Skeletal muscle satellite cell (primary cell): Measurements from ENCODE around the gene KDELR1.

ENCODE experiments used
- H3K27me3 ChIP-seq: 2 replicates; pipeline ENCODE4 v1.7.0; 2013; ENCODE audit warnings: low read length; ENCODE audit not compliant: control insufficient read depth, insufficient read depth
- H3K36me3 ChIP-seq: 2 replicates; pipeline ENCODE4 v1.7.0; 2013; ENCODE audit warnings: mild to moderate bottlenecking, control low read depth, low read length; ENCODE audit not compliant: insufficient read depth
- H3K4me1 ChIP-seq: 2 replicates; pipeline ENCODE4 v1.7.0; 2013; ENCODE audit warnings: low read length; ENCODE audit not compliant: control insufficient read depth, insufficient read depth
- H3K4me2 ChIP-seq: 2 replicates; pipeline ENCODE4 v1.7.0; 2013; ENCODE audit warnings: mild to moderate bottlenecking, low read length
- H3K4me3 ChIP-seq: 2 replicates; pipeline ENCODE4 v1.7.0; 2013; ENCODE audit warnings: low read length
- H3K9ac ChIP-seq: 2 replicates; pipeline ENCODE4 v1.7.0; 2013; ENCODE audit warnings: mild to moderate bottlenecking, low read depth, low read length, moderate library complexity
- H3K9me3 ChIP-seq: replicated peaks from 2 replicates; pipeline ENCODE4 v1.7.0; 2013; ENCODE audit warnings: mild to moderate bottlenecking, control low read depth, low read length

Gene KDELR1

GRCh38 chr19:48364598-48365348 lies 26.6 kb downstream of the KDELR1 start:
- Histone ChIP-seq H3K9me3 (no peaks in the 10 kb centered on the region), H3K27me3 (peaks cover 6% of the 10 kb centered on the region), H3K4me3 (peak overlapping the region; percentile 76), H3K4me2 (peak overlapping the region; percentile 95), H3K4me1 (peaks cover 13% of the 10 kb centered on the region), H3K36me3 (no peaks in the 10 kb centered on the region), H3K9ac (peak overlapping the region; percentile 88)

GRCh38 chr19:48363810-48364597 lies 27.3 kb downstream of the KDELR1 start, which contains the start of the genes SYNGR4 and TMEM143:
Gene SYNGR4, plus strand, starts transcription at chr19:48364367. Its CDS starts 1,476 bp downstream, at chr19:48365843.
Gene TMEM143, minus strand, starts transcription at chr19:48363940. Its CDS starts 20 bp downstream, at chr19:48363920.
- H3K4me2 ChIP-seq, result peak within 1 kb of the TSS; percentile 95
- H3K4me1 ChIP-seq, result peaks cover 13% of the 10 kb centered on the region
- H3K4me3 ChIP-seq, result peak within 1 kb of the TSS; percentile 76
- no peaks in the 10 kb centered on the region for H3K36me3 ChIP-seq
- H3K9ac ChIP-seq, result peak within 1 kb of the TSS; percentile 88
- no peaks in the 10 kb centered on the region for H3K9me3 ChIP-seq
- no peaks in the 10 kb centered on the region for H3K27me3 ChIP-seq

- Histone ChIP-seq H3K9ac (peak overlapping the region; percentile 88), H3K9me3 (no peaks in the 10 kb centered on the region), H3K4me3 (peak overlapping the region; percentile 76), H3K4me2 (peak overlapping the region; percentile 95), H3K27me3 (no peaks in the 10 kb centered on the region), H3K4me1 (peaks cover 13% of the 10 kb centered on the region), H3K36me3 (no peaks in the 10 kb centered on the region)
Observed at GRCh38 chr19:48363500-48363809, 27.9 kb downstream of the KDELR1 start.

GRCh38 chr19:48362716-48363499 lies 28.4 kb downstream of the KDELR1 start:
- H3K27me3 ChIP-seq, result no peaks in the 10 kb centered on the region
- peaks cover 13% of the 10 kb centered on the region for H3K4me1 ChIP-seq
- peak overlapping the region; percentile 88 for H3K9ac ChIP-seq
- H3K4me2 ChIP-seq, result peak overlapping the region; percentile 95
- peak overlapping the region; percentile 76 for H3K4me3 ChIP-seq
- no peaks in the 10 kb centered on the region for H3K9me3 ChIP-seq
- H3K36me3 ChIP-seq, result no peaks in the 10 kb centered on the region

- no peaks in the 10 kb centered on the region for H3K27me3 ChIP-seq
- no peak overlapping the region for H3K4me2 ChIP-seq
- H3K9ac ChIP-seq, result no peak overlapping the region
- H3K4me1 ChIP-seq, result peaks cover 13% of the 10 kb centered on the region
- H3K36me3 ChIP-seq, result no peaks in the 10 kb centered on the region
- H3K9me3 ChIP-seq, result no peaks in the 10 kb centered on the region
- H3K4me3 ChIP-seq, result no peak overlapping the region
Observed at GRCh38 chr19:48361912-48362311, 29.4 kb downstream of the KDELR1 start.

GRCh38 chr19:48359123-48359522 lies 32.2 kb downstream of the KDELR1 start:
- Histone ChIP-seq H3K4me1 (peaks cover 9% of the 10 kb centered on the region), H3K27me3 (no peaks in the 10 kb centered on the region), H3K4me3 (no peak overlapping the region), H3K4me2 (no peak overlapping the region), H3K36me3 (no peaks in the 10 kb centered on the region), H3K9ac (no peak overlapping the region), H3K9me3 (no peaks in the 10 kb centered on the region)

GRCh38 chr19:48355365-48355954 lies 35.9 kb downstream of the KDELR1 start:
- H3K27me3 ChIP-seq, result no peaks in the 10 kb centered on the region
- H3K9ac ChIP-seq, result no peak overlapping the region

GRCh38 chr19:48354332-48354992 lies 36.9 kb downstream of the KDELR1 start:
- H3K27me3 ChIP-seq, result no peaks in the 10 kb centered on the region
- no peaks in the 10 kb centered on the region for H3K4me1 ChIP-seq
- no peak overlapping the region for H3K9ac ChIP-seq
- no peaks in the 10 kb centered on the region for H3K9me3 ChIP-seq
- no peak overlapping the region for H3K4me2 ChIP-seq
- no peaks in the 10 kb centered on the region for H3K36me3 ChIP-seq
- no peak overlapping the region for H3K4me3 ChIP-seq

More at GRCh38 chr19:48355365-48355954, 35.9 kb downstream of the KDELR1 start:
- Histone ChIP-seq H3K4me1 (no peaks in the 10 kb centered on the region), H3K9me3 (no peaks in the 10 kb centered on the region), H3K4me3 (no peak overlapping the region), H3K36me3 (no peaks in the 10 kb centered on the region), H3K4me2 (no peak overlapping the region)

GRCh38 chr19:48353677-48354076 lies 37.7 kb downstream of the KDELR1 start:
- Histone ChIP-seq H3K27me3 (no peaks in the 10 kb centered on the region), H3K4me3 (no peak overlapping the region), H3K36me3 (no peaks in the 10 kb centered on the region), H3K4me1 (no peaks in the 10 kb centered on the region), H3K9ac (no peak overlapping the region), H3K9me3 (no peaks in the 10 kb centered on the region), H3K4me2 (no peak overlapping the region)

GRCh38 chr19:48351341-48351752 lies 40.0 kb downstream of the KDELR1 start:
- H3K9ac ChIP-seq, result no peak overlapping the region
- no peaks in the 10 kb centered on the region for H3K27me3 ChIP-seq
- no peaks in the 10 kb centered on the region for H3K36me3 ChIP-seq
- H3K4me2 ChIP-seq, result no peak overlapping the region
- no peak overlapping the region for H3K4me3 ChIP-seq
- H3K9me3 ChIP-seq, result no peaks in the 10 kb centered on the region
- H3K4me1 ChIP-seq, result no peaks in the 10 kb centered on the region
